C4-2B (cell line): ENCODE measurements around the gene AGR3.

Experiments used
- ZFX ChIP-seq: fragments of 450-650 bp; IDR thresholded peaks from 2 replicates; pipeline ENCODE4 v1.6.1; 2017
- TF ChIP-seq, protein P1 (sequence below): fragments of 450-650 bp; conservative IDR thresholded peaks from 2 replicates; pipeline ENCODE4 v1.5.1; 2017; ENCODE audit warnings: mild to moderate bottlenecking

DNA sequence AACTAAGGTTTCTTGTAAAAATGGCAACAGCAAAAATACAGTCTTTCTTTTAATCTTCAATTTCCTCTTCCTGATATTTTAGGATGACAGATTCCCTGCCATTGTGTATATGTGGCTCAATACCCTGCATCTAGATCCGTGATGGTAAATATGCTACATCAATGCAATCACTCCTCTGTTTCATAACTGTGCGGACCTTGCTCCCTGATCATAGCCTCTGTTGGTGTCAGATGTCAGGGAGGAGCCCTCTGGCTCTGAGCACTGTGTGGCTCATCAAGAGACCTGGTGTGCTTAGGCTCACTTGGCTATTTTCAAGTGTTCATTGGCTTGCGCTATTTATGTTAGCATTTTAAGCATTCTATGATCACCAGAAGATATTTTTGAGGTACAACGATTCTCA lies 33.0 kb upstream of the AGR3 start:
- TF ChIP-seq, protein P1, sequence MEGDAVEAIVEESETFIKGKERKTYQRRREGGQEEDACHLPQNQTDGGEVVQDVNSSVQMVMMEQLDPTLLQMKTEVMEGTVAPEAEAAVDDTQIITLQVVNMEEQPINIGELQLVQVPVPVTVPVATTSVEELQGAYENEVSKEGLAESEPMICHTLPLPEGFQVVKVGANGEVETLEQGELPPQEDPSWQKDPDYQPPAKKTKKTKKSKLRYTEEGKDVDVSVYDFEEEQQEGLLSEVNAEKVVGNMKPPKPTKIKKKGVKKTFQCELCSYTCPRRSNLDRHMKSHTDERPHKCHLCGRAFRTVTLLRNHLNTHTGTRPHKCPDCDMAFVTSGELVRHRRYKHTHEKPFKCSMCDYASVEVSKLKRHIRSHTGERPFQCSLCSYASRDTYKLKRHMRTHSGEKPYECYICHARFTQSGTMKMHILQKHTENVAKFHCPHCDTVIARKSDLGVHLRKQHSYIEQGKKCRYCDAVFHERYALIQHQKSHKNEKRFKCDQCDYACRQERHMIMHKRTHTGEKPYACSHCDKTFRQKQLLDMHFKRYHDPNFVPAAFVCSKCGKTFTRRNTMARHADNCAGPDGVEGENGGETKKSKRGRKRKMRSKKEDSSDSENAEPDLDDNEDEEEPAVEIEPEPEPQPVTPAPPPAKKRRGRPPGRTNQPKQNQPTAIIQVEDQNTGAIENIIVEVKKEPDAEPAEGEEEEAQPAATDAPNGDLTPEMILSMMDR = no peak
- no peak for TF ChIP-seq ZFX
